ENCODE data around the gene TECTB.

TECTB gene

GRCh38 chr10:112338957-112339356, 55.8 kb downstream of the TECTB start:
- Histone ChIP-seq H3K4me1 (ENCODE audit: low read depth, poor library complexity, severe bottlenecking) (no peaks in the 10 kb centered on the region), H3K4me2 (no peak overlapping the region), H3K27ac (no peak overlapping the region), H3K36me3 (ENCODE audit: insufficient read depth) (no peaks in the 10 kb centered on the region), H4K20me1 (ENCODE audit: insufficient read depth) (no peaks in the 10 kb centered on the region), H2AFZ (ENCODE audit: low read depth) (no peak overlapping the region), H3K79me2 (ENCODE audit: insufficient read depth, low read depth) (no peaks in the 10 kb centered on the region), H3K4me3 (IDR thresholded peaks at IDR 0.05; ENCODE audit: insufficient read depth, low read depth, low read length) (no peak overlapping the region), H3K27me3 (ENCODE audit: insufficient read depth, low read depth) (no peaks in the 10 kb centered on the region), H3K9ac (no peak overlapping the region)
- no peak for TF ChIP-seq CTCF (conservative IDR thresholded peaks at IDR 0.05; ENCODE audit: low read depth, low read length)

DNA sequence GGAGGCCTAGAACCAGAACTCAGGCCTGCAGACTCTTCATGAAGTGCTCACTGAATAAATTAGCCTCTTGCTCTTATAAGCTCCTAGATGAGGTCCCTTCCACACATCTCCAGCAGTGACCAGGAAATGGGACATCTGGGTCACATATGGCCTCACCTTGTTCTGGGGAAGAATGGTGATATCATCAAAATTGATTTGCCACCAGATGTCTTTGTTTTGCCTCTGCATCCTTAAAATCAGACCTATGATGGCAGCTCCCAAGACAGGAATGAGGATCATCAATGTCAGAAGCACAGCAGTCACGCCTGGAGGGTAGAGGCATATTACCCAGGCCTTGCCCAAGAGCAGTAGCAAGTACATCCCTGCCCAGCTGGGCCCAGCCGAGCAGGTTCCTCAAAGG, 57.4 kb downstream of the TECTB start:
- H2AFZ ChIP-seq (ENCODE audit: low read depth): no peak overlapping the region
- H3K79me2 ChIP-seq (ENCODE audit: insufficient read depth, low read depth): no peaks in the 10 kb centered on the region
- H3K27ac ChIP-seq: no peak overlapping the region
- no peaks in the 10 kb centered on the region for H3K4me1 ChIP-seq (ENCODE audit: low read depth, poor library complexity, severe bottlenecking)
- no peak for TF ChIP-seq CTCF (conservative IDR thresholded peaks at IDR 0.05; ENCODE audit: low read depth, low read length)
- H3K4me2 ChIP-seq: no peak overlapping the region
- no peaks in the 10 kb centered on the region for H3K27me3 ChIP-seq (ENCODE audit: insufficient read depth, low read depth)
- H3K4me3 ChIP-seq (IDR thresholded peaks at IDR 0.05; ENCODE audit: insufficient read depth, low read depth, low read length): no peak overlapping the region
- H3K9ac ChIP-seq: no peak overlapping the region
- no peaks in the 10 kb centered on the region for H3K36me3 ChIP-seq (ENCODE audit: insufficient read depth)
- H4K20me1 ChIP-seq (ENCODE audit: insufficient read depth): no peaks in the 10 kb centered on the region

- H3K27me3 ChIP-seq (ENCODE audit: insufficient read depth, low read depth): no peaks in the 10 kb centered on the region
- no peak overlapping the region for H3K9ac ChIP-seq
- H3K4me3 ChIP-seq (IDR thresholded peaks at IDR 0.05; ENCODE audit: insufficient read depth, low read depth, low read length): no peak overlapping the region
- no peaks in the 10 kb centered on the region for H3K79me2 ChIP-seq (ENCODE audit: insufficient read depth, low read depth)
- TF ChIP-seq CTCF (conservative IDR thresholded peaks at IDR 0.05; ENCODE audit: low read depth, low read length): no peak
- H3K27ac ChIP-seq: no peak overlapping the region
- no peaks in the 10 kb centered on the region for H3K4me1 ChIP-seq (ENCODE audit: low read depth, poor library complexity, severe bottlenecking)
- no peak overlapping the region for H3K4me2 ChIP-seq
- H4K20me1 ChIP-seq (ENCODE audit: insufficient read depth): no peaks in the 10 kb centered on the region
- H2AFZ ChIP-seq (ENCODE audit: low read depth): no peak overlapping the region
- H3K36me3 ChIP-seq (ENCODE audit: insufficient read depth): no peaks in the 10 kb centered on the region
These were observed 60.0 kb downstream of the TECTB start for GRCh38 chr10:112343056-112343806.

GRCh38 chr10:112344261-112344660, 61.1 kb downstream of the TECTB start:
- H2AFZ ChIP-seq (ENCODE audit: low read depth): no peak overlapping the region
- no peak overlapping the region for H3K9ac ChIP-seq
- H3K36me3 ChIP-seq (ENCODE audit: insufficient read depth): no peaks in the 10 kb centered on the region
- H4K20me1 ChIP-seq (ENCODE audit: insufficient read depth): no peaks in the 10 kb centered on the region
- no peak overlapping the region for H3K27ac ChIP-seq
- no peak overlapping the region for H3K4me2 ChIP-seq
- H3K27me3 ChIP-seq (ENCODE audit: insufficient read depth, low read depth): no peaks in the 10 kb centered on the region
- no peaks in the 10 kb centered on the region for H3K4me1 ChIP-seq (ENCODE audit: low read depth, poor library complexity, severe bottlenecking)
- no peaks in the 10 kb centered on the region for H3K79me2 ChIP-seq (ENCODE audit: insufficient read depth, low read depth)
- no peak overlapping the region for H3K4me3 ChIP-seq (IDR thresholded peaks at IDR 0.05; ENCODE audit: insufficient read depth, low read depth, low read length)
- no peak for TF ChIP-seq CTCF (conservative IDR thresholded peaks at IDR 0.05; ENCODE audit: low read depth, low read length)
